Hematopoietic multipotent progenitor cell treated with erythropoietin and hydrocortisone succinate and interleukin-3 and kit ligand, for 8 days (in vitro differentiated cells): ENCODE data around the gene KAT2B.
A peak's percentile ranks its signal among the peaks of the same experiment; 100 is the strongest.
"Not testable (repeated sequence)": the region's sequence is repeated elsewhere in the genome, so short reads cannot be mapped to it uniquely, and the experiment has no call there.

Source experiments
- DNase-seq: peaks from one replicate; pipeline ENCODE4 v3.0.0-alpha.2; 2015

The KAT2B gene

DNA sequence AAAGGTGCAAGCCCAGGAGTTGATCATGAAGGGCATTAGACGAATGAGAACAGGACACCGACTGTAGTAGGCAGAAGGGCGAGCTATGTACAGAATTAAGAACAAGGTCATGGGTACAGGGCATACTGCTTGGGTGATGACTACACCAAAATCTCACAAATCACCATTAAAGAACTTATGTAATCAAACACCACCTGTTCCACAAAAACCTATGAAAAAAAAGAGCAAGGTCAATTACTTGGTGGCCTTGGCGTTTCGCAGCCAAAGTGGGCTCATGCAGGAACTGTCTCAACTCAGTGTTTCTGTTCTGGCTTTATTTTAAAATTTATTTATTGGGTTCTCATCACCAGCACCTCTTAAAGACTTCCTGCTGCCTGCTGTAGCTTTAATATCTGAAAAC is 2.1 kb downstream of the KAT2B start:
- DNase-seq, result no peak

DNA sequence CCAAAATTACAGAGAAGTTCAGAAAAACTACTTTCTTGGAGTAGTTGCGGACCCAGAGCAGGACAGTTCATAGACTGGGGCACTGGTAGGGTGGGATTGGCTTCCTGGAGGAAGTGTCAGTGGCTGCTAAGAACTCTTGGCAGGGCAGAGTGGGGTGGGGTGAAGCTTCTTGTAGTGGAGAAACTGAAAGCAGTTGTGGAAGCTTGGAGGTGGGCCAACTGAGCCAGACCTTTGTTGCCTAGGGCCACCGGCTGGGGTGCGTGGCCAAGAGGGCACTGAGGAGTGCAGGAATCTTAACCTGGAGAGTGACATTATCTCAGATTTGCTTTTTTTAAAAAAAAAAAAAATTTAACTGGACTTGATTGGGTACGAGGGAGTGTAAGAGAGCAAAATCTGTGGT is 3.1 kb downstream of the KAT2B start:
- DNase-seq, result peak; percentile 86

DNA sequence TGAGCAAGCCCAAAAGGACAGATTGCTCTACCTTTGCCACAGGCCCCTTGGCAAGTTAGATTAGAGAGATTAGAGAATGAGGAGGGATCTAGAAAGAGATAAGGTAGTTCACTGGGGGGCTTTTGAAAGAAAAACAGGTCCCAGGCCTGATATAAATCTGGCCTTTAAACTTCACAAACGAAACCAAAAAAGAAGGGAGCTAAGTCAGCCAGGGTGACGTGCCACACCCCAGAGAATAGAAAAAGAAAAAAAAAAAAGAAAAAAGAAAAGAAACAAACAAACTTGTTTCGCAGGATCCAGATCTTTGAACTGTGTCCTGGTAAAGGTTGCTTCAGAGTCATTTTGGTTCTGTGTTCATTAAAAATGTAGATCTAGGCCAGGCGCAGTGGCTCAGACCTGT is 3.6 kb downstream of the KAT2B start:
- no peak for DNase-seq

DNA sequence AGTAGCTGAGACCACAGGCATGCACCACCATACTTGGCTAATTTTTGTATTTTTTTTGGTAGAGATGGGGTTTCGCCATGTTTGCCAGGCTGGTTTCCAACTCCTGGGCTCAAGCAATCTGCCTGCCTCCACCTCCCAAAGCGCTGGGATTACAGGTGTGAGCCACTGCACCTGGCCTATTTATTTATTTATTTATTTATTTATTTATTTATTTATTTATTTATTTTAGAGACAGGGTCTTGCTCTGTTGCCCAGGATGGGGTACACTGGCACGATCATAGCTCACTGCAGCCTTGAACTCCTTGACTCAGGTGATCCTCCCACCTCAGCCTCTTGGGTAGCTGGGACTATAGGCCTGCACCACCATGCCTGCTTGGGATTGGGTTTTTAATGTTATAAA is 4.9 kb downstream of the KAT2B start:
- DNase-seq, result not testable (repeated sequence)

GRCh38 chr3:20046556-20046955 is 6.3 kb downstream of the KAT2B start:
- no peak for DNase-seq

GRCh38 chr3:20047341-20047779 is 7.1 kb downstream of the KAT2B start:
- no peak for DNase-seq

DNA sequence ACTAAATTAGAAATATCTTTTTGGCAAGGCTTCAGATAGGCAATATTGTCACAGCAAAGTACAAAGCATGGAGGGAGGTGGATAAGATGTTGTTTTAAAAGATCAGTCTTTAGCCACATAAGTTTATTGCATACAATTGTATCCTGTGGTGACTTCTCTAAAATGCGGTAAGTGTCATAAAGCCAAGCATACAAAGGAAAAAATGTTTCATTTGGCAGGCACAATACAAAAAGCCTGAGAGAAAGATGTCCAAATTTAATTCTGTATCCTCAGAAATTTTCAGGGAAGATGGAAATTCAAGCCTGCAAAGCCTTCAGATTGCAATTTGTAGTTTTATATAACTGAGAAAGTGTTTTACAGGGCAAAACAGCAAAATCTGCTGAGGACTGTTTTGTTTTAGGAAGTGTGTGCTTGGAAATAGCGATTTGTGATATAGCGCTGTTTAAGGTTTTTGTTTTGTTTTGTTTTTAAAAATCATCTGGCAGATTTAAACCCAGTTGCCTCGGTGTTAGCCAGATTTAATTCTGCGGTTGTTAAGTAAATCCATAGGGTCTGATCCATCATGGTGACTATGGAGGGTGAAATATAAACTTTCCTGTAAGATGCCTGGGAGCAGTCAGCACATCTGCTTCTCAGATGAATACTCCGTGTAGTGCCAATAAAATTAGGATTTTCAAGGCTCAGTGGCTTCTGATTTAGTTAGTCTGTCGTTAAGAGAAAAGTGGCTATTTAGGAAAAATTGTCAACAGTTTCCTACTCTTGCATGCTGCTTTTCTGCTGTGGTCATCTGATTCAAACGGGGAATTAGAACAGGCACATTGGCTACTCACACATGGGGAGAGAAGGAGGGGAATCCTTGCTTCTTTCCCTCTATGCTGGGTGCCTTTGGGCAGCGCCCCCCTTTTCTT is 8.0 kb downstream of the KAT2B start:
- no peak for DNase-seq

GRCh38 chr3:20051123-20051806 is 11.0 kb downstream of the KAT2B start:
- DNase-seq, result no peak

- no peak for DNase-seq
These were observed 12.6 kb downstream of the KAT2B start for GRCh38 chr3:20052851-20053250.

GRCh38 chr3:20054549-20054987 is 14.3 kb downstream of the KAT2B start:
- peak; percentile 86 for DNase-seq

DNA sequence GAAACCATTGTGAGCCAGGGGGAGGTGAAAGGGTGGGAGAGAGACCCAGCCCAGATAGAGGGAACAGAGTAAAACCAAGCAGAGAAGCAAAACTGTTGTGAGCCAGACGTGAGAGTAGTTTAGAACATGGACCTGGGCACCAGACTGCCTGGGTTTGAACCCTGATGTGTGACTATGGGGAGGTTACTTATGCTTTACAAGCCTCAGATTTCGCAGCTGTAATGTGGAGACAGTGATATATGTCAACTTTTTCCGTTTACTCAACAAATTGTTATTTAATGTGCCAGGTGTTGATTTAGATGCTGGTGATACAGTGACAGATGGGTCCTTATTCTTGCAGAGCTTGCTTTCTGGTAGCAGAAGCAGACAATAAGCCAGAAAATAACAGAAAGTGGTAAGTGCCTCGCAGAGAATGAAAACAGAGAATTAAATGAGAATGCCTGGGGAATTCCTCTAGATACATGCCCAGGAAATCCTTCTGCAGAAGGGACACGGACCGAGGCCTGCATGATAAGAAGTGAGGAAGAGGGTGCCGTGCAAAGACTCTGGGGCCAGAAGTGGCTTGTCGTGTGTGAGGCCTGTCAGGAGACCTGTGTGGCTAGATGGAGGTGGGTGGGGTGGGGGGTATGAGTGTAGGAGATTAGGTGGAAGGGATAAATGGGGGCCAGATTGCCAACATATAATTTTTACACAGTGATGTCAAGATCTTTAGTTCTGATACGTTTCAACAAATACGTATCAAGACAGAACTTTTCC is 15.0 kb downstream of the KAT2B start:
- no peak for DNase-seq

- no peak for DNase-seq
These were observed 15.6 kb downstream of the KAT2B start for GRCh38 chr3:20055842-20056241.

GRCh38 chr3:20056725-20057611 is 16.7 kb downstream of the KAT2B start:
- peak; percentile 32 for DNase-seq

DNA sequence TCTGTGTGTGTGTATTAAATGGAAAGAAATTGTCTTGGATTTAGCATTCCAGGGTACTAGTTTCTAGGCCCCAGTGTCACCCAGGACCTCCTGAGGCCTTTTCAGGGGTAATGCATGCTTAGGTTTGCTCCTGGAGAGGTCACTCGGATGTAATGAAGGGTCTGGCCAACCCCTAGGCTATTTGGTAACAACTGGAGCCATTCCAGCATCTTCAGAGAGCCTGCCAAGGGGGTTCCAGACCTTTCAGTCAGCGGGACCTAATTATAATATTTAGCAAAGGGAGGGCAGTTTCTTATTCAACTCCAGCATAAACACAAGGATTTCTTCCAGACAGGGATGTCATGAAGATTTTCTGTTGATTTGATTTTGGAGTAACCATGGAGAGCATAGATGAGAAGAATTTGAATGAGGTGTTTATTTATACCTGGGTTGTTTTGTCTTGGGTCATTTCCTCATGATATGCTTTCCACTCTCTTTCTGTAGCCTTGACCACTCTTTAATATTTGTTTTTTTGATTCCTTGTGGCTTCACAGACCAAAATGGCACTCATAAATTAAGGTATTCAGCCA is 17.4 kb downstream of the KAT2B start:
- no peak for DNase-seq

DNA sequence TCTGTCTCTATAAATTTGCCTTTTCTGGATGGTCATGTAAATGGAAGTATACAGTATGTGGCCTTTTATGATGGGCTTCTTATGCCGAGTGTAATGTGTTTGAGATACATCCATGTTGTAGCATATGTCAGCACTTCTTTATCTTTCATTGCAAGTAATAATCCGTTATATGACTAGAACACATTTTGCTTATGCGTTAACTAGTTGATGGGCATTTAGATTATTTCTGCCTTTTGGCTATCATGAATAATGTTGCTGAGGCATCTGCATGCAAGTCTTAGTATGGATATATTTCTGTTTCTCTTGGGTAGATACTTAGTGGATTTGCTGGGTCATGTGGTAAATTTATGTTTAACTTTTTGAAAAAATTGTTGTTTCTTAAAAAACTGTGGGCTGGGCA is 19.7 kb downstream of the KAT2B start:
- DNase-seq, result peak; percentile 61

GRCh38 chr3:20060974-20061685 is 20.9 kb downstream of the KAT2B start:
- DNase-seq, result peak; percentile 61

DNA sequence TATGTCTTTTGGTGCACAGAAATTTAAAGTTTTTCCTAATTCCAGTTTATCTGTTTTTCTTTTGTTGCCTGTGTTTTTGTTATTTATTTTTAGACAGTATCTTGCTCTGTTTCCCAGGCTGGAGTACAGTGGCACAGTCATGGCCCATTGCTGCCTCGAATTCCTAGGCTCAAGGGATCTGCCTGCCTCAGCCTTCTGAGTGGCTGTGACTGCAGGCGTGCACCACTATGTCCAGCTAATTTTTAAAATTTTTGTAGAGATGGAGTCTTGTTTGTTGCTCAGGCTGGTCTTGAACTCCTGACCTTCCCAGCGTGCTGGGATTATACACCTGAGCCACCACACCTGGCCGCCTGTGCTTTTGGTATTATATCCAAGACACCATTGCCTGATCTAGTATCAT is 22.8 kb downstream of the KAT2B start:
- DNase-seq, result no peak

DNA sequence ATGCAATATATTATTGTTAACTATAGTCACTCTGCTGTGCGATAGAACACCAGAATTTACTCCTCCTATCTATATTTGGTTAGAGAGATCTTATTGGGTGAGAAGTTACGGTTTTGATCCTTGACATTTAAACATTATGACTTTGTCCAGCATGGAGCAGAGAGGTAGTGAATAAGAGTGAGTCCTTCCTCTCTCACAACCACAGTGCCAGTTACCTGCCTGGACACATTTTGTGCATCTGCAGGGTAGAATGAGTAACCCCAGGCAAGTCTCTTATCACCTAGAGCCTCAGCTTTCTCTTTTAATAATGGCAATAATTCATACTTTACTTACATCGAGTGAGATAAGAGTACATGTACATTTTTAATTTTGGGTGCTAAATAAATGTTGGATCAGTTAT is 24.1 kb downstream of the KAT2B start:
- DNase-seq, result no peak

DNA sequence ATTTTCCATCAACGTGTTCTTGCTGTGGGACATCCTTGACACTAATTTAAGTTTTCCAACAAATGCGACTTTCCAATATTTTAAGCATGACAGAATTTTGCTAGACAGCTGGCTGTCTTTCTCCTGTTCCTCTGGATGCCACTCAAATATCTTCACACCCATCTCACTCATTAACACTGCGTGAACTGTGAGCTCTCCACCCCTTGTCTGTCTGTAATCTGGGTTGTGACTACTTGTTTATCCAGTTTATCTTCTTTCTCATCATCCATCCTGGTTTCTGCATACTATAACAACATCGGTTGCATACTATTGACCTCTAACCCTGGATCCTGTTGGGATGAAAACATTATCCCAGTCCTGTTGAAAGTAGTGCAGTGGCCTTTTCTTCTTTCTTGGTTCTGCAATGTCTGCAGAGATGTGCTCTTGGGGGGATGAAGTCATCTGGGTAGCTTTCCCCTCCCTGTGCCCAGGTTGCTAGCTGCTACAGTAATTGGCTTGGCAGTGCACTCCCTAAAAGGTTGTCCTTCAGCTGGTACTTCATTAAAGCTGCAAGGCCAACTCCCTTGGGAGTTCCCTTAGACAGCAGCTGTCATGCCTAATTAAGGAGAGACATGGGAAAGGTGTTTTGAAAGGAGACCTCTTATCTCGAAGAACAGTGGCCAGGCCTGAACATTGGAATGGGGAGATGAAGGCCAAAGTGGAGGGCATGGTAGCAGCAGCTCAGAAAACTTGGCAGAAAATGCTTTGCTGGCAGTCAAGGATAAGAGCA is 24.7 kb downstream of the KAT2B start:
- DNase-seq, result peak; percentile 98

- DNase-seq, result no peak
These were observed 25.8 kb downstream of the KAT2B start for GRCh38 chr3:20066079-20066478.
